Measurements from ENCODE around the gene TMUB1. TPM values are rescaled to one million over a fixed set of nuclear protein-coding genes. Genes with fewer than 3 reads are reported as not detected.

TMUB1 gene
- total and polyA plus RNA-seq, 9 donors, result 19.0 to 51.2 (median 33.5) TPM

DNA sequence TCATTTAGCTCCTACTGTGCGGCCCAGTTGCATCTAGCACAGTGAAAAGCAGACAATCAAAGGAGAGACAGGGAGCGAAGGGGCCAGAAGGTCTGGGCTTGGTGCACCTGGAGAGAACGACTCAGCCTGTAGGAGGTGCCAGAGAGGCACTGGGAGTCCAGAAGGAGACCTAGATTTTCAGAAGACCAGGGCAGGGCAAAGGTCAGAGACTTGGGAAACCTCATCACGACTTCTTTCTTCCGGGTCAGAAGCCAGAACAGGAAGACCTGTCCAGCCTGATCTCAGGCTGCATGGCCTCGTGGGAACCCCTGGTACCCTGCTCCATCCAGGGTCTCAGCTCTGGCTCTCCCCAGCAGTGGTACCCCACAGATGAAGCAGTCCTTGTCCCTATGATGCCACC, 8.1 kb upstream of the TMUB1 start:
- Histone ChIP-seq H3K27ac (ENCODE audit: low read length) (no peak overlapping the region), H3K4me1 (ENCODE audit: control insufficient read depth, insufficient read depth, low read length) (peaks cover 46% of the 10 kb centered on the region), H3K4me3 (ENCODE audit: low read length) (no peak overlapping the region), H3K27me3 (ENCODE audit: control insufficient read depth, insufficient read depth, low read length) (no peaks in the 10 kb centered on the region), H3K9me3 (replicated peaks; ENCODE audit: control insufficient read depth, low read depth, low read length) (no peaks in the 10 kb centered on the region), H3K36me3 (ENCODE audit: control insufficient read depth, insufficient read depth, low read length) (peaks cover 35% of the 10 kb centered on the region)
- 55% methylated on average over 6 of the region's 6 CpGs for WGBS (ENCODE audit: insufficient coverage)
- no peak for DNase-seq

- H3K9me3 ChIP-seq (replicated peaks; ENCODE audit: control insufficient read depth, low read depth, low read length), result no peaks in the 10 kb centered on the region
- H3K4me1 ChIP-seq (ENCODE audit: control insufficient read depth, insufficient read depth, low read length), result peaks cover 46% of the 10 kb centered on the region
- peaks cover 33% of the 10 kb centered on the region for H3K36me3 ChIP-seq (ENCODE audit: control insufficient read depth, insufficient read depth, low read length)
- 89% methylated on average over 5 of the region's 7 CpGs for WGBS (ENCODE audit: insufficient coverage)
- no peak overlapping the region for H3K4me3 ChIP-seq (ENCODE audit: low read length)
- no peaks in the 10 kb centered on the region for H3K27me3 ChIP-seq (ENCODE audit: control insufficient read depth, insufficient read depth, low read length)
- no peak overlapping the region for H3K27ac ChIP-seq (ENCODE audit: low read length)
- DNase-seq, result no peak
Measured at GRCh38 chr7:151091003-151091402, 7.7 kb upstream of the TMUB1 start.

DNA sequence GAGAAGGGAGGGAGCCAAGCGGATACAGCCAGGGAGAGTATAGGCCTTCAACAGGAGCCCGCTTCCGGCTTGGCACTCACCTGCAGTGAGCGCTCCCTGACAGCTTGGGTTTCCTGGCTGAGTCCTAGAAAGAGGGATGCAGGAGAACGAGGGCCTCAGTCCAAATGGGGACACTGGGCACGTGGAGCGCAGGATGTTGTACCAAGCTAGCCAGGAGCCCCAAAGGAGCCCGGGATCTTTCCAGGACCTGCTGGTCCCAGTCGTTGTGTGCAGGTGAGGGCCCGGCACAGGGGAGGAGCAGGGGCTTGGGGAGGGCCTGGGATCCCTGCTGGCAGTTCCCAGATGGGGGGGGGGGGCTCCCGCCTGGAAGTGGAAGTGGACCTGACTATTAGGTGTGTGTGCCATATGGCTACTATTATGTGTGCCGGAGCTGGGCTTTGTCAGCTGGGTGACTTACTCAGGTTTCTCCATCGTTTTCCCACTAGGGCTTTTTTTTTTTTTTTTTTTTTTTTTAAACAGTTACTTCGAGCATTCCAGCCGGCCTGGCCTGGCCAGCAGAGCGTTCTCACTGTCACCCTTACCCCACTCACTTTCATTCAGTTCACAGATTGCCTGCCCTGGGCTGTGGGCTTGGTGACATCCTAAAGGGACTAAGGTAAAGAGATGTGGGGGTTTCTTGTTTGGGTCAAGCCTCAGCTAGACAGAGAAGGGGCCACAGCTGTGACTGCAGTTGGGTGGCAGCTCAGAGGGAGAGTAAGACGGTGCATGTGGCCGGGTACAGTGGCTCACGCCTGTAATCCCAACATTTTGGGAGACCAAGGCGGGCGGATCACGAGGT, 6.8 kb upstream of the TMUB1 start:
- no peak for DNase-seq
- Histone ChIP-seq H3K27ac (ENCODE audit: low read length) (peak overlapping the region; percentile 91), H3K27me3 (ENCODE audit: control insufficient read depth, insufficient read depth, low read length) (no peaks in the 10 kb centered on the region), H3K4me1 (ENCODE audit: control insufficient read depth, insufficient read depth, low read length) (peaks cover 53% of the 10 kb centered on the region), H3K36me3 (ENCODE audit: control insufficient read depth, insufficient read depth, low read length) (peaks cover 32% of the 10 kb centered on the region), H3K9me3 (replicated peaks; ENCODE audit: control insufficient read depth, low read depth, low read length) (no peaks in the 10 kb centered on the region), H3K4me3 (ENCODE audit: low read length) (peak overlapping the region; percentile 87)
- 82% methylated on average over 9 of the region's 22 CpGs for WGBS (ENCODE audit: insufficient coverage)

DNA sequence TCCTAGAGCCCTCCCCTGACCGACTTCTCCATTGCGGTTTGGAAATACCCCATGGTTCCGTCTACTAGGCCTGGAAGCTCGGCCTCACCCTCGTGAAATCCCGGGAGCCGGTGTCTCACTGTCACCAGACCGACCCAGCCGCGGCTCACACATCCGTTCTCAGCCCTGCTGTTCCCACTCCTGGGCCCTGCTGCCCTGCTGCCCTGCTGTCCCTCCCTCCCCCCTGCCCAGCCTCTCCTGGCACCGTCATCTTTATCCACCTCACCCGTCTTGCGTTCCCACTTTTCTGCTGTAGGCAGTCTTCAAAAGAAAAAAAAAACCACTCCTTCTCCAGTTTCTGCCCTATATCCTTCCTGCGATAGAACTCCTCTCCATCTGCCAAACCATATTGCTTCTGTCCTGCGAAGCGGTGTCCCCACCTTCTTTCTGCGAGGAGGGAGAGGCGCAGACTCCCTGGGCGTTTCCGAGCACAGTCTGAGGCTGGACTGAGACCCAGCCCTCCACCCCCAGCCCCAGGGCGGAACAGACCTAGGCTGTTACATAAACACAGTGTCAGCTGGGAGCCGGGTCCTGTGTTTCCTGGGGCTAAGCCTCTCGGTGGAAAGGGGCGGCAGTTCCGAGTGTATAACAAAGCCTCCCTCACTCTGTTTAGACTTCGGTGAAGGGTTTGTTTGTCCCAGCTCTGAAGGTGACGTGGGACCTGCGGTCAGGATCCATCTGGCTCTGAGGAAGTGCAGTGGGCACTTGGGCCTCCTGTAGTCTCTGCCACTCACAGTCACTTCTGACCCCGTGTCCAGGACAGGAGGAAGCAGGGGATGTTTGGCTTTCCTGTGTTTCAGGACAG, 5.8 kb upstream of the TMUB1 start:
- 7% methylated on average over 23 of the region's 30 CpGs for WGBS (ENCODE audit: insufficient coverage)
- H3K27me3 ChIP-seq (ENCODE audit: control insufficient read depth, insufficient read depth, low read length), result no peaks in the 10 kb centered on the region
- peak overlapping the region; percentile 91 for H3K27ac ChIP-seq (ENCODE audit: low read length)
- H3K9me3 ChIP-seq (replicated peaks; ENCODE audit: control insufficient read depth, low read depth, low read length), result no peaks in the 10 kb centered on the region
- peak overlapping the region; percentile 87 for H3K4me3 ChIP-seq (ENCODE audit: low read length)
- peak; percentile 84 for DNase-seq
- H3K4me1 ChIP-seq (ENCODE audit: control insufficient read depth, insufficient read depth, low read length), result peaks cover 54% of the 10 kb centered on the region
- peaks cover 32% of the 10 kb centered on the region for H3K36me3 ChIP-seq (ENCODE audit: control insufficient read depth, insufficient read depth, low read length)

DNA sequence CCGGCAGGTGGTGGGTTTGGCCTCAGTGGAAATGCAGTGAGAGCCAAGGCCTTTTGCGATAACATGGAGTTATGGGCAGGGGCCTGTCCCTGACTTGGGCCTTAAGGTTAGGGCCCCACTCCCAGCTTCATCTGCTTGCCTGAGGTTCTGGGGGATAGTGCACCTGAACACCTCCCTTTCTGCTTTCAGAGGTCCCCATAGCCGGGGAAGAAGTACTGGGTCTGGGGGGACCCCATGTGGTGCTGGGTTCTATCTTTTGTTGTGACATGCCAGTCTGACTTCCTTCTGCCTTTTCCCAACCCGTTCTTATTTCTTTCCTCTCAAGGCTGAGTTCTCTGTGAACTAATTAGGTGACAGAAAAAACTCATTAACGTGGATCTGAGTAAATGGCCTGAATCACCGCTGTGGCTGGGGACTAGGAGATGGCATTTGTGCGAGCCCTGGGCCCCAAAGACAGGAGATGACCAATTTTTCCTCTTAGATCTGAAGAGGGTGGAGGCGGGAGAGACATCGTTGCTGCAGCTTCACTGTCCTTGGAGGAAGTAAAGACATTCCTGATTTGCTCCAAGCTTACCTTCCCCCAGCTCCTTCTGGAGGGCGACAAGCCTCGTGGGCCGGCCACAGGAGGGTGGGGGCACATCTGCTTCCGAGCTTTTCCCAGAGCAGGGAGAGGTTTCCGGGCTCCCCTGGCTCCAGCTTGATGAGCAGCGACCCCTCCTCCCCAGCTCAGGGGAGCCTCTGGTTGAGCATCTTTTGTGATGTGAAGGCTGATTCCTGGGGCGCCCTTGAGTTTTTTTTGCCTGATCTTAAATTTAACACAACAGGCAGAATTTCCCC, 4.9 kb upstream of the TMUB1 start:
- DNase-seq, result no peak
- Histone ChIP-seq H3K27ac (ENCODE audit: low read length) (peak overlapping the region; percentile 91), H3K36me3 (ENCODE audit: control insufficient read depth, insufficient read depth, low read length) (peaks cover 23% of the 10 kb centered on the region), H3K4me3 (ENCODE audit: low read length) (peak overlapping the region; percentile 87), H3K9me3 (replicated peaks; ENCODE audit: control insufficient read depth, low read depth, low read length) (no peaks in the 10 kb centered on the region), H3K4me1 (ENCODE audit: control insufficient read depth, insufficient read depth, low read length) (peaks cover 61% of the 10 kb centered on the region), H3K27me3 (ENCODE audit: control insufficient read depth, insufficient read depth, low read length) (no peaks in the 10 kb centered on the region)
- 16% methylated on average over 7 of the region's 16 CpGs for WGBS (ENCODE audit: insufficient coverage)

GRCh38 chr7:151087245-151088018, 4.1 kb upstream of the TMUB1 start:
- peaks cover 66% of the 10 kb centered on the region for H3K4me1 ChIP-seq (ENCODE audit: control insufficient read depth, insufficient read depth, low read length)
- H3K27me3 ChIP-seq (ENCODE audit: control insufficient read depth, insufficient read depth, low read length), result no peaks in the 10 kb centered on the region
- H3K9me3 ChIP-seq (replicated peaks; ENCODE audit: control insufficient read depth, low read depth, low read length), result no peaks in the 10 kb centered on the region
- H3K4me3 ChIP-seq (ENCODE audit: low read length), result peak overlapping the region; percentile 87
- 2% methylated on average over 66 of the region's 70 CpGs for WGBS (ENCODE audit: insufficient coverage)
- H3K36me3 ChIP-seq (ENCODE audit: control insufficient read depth, insufficient read depth, low read length), result peaks cover 17% of the 10 kb centered on the region
- peak; percentile 72 for DNase-seq
- peak overlapping the region; percentile 91 for H3K27ac ChIP-seq (ENCODE audit: low read length)

DNA sequence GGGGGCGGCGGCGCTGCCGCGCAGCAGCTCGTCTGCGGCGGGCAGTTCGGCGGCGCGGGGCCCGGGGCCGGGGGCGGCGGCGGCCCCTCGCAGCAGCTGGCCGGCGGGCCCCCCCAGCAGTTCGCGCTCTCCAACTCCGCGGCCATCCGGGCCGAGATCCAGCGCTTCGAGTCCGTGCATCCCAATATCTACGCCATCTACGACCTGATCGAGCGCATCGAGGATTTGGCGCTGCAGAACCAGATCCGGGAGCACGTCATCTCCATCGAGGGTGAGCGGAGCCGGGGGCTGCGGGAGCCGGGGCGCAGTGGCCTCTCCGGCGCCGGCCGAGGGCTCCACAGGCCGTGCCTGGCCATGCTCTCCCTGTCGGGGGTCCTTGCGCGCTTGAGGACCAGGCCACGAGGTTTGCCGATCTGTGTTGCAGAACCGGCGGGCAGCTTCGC, 3.5 kb upstream of the TMUB1 start:
- Histone ChIP-seq H3K4me1 (ENCODE audit: control insufficient read depth, insufficient read depth, low read length) (peaks cover 69% of the 10 kb centered on the region), H3K36me3 (ENCODE audit: control insufficient read depth, insufficient read depth, low read length) (peaks cover 11% of the 10 kb centered on the region), H3K4me3 (ENCODE audit: low read length) (peak overlapping the region; percentile 87), H3K9me3 (replicated peaks; ENCODE audit: control insufficient read depth, low read depth, low read length) (no peaks in the 10 kb centered on the region), H3K27ac (ENCODE audit: low read length) (peak overlapping the region; percentile 90), H3K27me3 (ENCODE audit: control insufficient read depth, insufficient read depth, low read length) (no peaks in the 10 kb centered on the region)
- WGBS (ENCODE audit: insufficient coverage), result under 1% methylated on average over 47 of the region's 56 CpGs
- DNase-seq, result peak; percentile 70

- H3K4me3 ChIP-seq (ENCODE audit: low read length), result peak within 1 kb of the TSS; percentile 87
- peak within 1 kb of the TSS; percentile 97 for H3K27ac ChIP-seq (ENCODE audit: low read length)
- H3K4me1 ChIP-seq (ENCODE audit: control insufficient read depth, insufficient read depth, low read length), result peaks cover 68% of the 10 kb centered on the region
- no peaks in the 10 kb centered on the region for H3K9me3 ChIP-seq (replicated peaks; ENCODE audit: control insufficient read depth, low read depth, low read length)
- peak; percentile 95 for DNase-seq
- peaks cover 2% of the 10 kb centered on the region for H3K36me3 ChIP-seq (ENCODE audit: control insufficient read depth, insufficient read depth, low read length)
- no peaks in the 10 kb centered on the region for H3K27me3 ChIP-seq (ENCODE audit: control insufficient read depth, insufficient read depth, low read length)
- WGBS (ENCODE audit: insufficient coverage), result under 1% methylated on average over 63 of the region's 84 CpGs
Measured at GRCh38 chr7:151085691-151086620, 2.7 kb upstream of the TMUB1 start, which contains the start of gene AGAP3. AGAP3 (plus strand) TSS chr7:151086475; CDS start chr7:151086742, 267 bp downstream.

Data from muscle of leg (tissue), 11 donors.